Stimulated activated CD4-positive, alpha-beta T cell treated with anti-CD3 and anti-CD28 coated beads, Interleukin-15, amount 100 ng/mL, for 1 hour (primary cell): ENCODE measurements around the gene ABCA9.

Experiments used
- DNase-seq, 2 donors: peaks; one replicate each; pipeline ENCODE4 v3.0.0-alpha.2; 2020; ENCODE audit warnings: low read depth in 1 of 2, low spot score in 1 of 2

Gene ABCA9

DNA sequence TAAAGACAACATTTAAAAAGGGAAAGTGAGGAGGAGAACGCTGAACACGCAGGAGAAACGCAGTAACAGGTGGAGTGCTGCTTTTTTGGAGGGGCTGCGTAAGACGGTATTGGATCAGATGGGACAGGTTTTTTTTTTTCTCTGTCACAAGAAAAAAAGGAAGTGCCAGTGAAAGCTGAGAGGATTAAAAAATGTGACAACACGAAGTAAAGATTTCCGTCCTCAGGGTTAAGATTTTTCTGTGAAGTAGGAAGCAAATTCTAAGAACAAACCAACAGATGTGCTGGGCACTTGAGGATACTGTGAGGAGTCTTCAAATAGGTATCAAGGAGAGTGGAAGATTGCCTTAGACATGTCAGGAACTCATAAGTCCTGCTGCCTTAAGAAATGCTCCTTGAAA lies 5.8 kb upstream of the ABCA9 start:
- DNase-seq = no peak

DNA sequence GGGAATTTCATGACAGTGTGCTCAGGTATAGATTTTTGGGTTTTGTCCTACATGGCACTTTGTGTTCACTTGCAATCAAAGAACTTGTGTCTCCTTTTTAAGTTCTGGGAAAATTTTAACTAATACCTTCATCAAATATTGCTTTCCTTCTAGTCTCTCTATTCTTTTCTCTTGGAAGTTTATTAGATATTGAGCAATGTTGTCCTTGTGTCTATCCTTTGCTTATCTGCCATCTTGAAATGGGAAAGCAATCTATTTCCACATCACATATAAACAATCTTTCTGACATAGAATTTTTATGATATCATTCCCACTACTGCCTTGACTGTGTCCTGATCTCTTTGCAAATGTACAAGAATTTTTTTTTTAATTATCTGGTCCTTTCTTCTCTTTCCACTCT lies 4.4 kb upstream of the ABCA9 start:
- no peak for DNase-seq

DNA sequence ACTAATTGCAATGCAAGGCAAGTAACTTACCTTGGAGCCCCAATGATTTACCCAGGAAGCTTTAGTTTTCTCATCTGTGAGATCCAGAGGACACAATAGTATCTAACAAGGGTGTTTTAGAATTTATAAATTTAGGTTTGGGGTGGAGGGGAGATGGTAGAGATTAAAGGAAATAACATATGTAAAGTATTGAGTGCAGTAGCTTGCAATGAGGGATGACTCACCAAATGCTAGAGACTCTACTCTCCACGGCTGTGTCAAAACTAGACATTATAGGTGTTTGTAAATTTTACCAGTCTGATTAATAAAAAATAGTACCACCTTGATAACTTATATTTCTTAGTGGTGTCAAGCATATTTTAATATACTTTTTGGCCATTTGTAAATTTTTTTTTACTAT lies 3.7 kb upstream of the ABCA9 start:
- no peak for DNase-seq

DNA sequence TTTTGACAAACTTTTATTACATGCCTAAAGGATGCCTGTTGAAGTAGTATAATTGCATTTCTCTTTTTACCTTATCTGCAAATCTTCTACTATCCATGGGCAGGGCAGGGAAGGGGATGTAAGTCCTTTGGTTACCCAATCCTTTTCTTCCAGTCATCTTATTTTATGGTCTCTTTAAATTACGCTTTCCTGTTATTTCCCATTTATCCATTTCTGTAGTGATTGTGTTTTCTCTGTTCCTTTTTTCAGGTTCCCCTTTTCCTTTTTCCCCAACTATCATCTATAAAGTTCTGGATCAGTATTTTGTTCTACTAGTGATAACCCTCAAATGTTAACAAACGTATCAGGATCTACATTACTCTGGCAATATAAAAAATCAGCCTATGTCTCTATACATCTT lies 3.3 kb upstream of the ABCA9 start:
- no peak for DNase-seq

DNA sequence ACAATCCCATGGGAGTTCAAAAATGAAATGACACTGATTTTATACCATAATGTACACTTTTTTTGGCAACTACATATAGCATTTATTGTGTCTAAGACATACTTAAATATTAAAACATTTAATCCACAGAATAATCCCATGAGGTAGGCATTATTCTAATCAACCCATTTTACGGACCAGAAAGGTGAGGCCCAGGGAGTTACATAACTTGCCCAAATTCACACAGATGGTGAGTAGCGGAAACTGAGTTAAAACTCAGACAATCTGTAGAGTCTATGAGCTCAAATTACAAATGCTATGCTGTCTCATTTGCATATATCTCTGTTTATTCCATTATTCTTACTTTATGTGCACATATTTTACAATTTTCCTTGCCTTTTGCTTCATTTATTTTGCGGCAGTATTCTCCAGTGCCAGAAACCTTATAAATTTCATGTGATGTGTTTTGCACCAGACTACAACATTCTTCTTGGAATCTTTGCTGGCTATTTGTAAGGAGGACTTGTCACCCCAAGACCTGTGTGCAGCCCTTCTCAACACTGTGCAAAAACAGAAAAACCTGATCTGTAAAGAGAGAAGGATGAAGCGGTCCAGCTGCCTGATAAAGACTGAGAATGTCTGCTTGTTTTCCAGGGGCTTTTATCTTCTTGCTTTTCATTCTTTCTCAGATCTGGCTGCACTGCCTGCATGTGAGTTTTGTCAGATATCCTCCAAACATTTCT lies 2.3 kb upstream of the ABCA9 start:
- DNase-seq = no peak

DNA sequence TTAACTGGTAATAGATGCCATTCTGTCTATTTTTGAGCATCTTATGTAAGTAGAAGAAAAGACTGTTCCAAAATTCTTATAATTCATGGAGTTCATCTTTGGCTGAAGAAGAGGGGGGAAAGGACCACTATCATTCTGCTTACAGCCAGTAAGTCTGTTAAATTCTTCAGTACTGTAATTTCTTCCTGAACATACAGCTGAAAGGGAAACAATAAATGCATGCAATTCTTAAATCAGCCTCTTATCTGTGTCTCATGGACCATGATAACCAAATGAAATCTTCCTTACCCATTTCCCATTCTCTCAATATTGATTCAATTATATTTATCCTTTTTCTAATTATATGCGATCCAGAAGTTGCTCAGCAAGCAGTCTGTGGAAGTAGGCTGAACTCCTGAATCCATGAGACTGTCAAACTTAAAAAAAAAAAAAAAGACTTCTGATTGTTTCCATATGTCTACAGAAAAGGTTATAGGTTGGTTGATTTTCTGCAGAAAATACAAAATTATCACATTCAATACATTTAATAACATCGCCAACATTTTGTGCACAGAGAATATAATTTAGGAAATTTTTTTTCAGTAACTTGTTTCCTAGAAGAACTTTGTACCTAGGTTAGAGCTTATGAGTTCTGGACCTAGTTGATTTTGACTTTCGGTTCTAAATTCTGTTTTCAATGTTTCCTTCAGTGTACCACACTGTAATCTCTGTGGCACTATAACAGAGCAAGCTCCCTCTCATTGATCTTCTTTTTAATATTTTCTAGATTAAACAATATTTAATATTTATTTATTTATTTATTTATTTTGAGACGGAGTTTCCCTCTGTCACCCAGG lies 1.2 kb upstream of the ABCA9 start:
- DNase-seq = no peak

DNA sequence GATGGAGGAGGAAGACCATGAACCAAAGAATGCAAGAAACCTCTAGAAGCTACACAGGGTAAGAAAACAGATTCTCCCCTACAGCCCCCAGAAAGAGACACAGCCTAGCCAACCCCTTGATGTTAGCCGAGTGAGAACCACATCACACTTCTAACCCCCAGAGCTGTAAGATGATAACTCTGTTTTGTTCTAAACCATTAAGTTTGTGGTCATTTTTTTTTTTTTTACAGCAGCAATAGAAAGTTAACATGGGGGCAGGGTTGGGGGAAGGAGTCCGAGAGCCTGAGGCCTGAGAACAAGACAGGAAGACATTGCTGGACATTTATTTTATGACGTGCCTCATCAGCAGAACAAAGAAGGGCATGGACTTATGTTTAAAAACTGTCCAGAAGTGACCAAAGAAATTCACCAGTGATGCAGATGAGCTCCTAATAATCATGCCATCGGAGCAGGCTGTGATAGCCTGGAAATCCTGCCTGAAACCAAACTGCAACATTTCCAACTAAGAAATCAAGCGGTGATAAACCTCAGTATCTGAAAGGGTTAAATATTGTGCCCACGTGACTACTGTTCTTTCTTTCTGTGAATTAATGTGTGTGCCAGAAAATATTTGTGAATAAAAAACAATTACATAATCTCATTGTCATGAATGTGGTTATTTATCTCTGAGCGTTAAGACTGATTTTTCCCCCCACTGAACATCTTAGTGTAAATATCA lies 1.1 kb downstream of the ABCA9 start:
- DNase-seq = no peak

DNA sequence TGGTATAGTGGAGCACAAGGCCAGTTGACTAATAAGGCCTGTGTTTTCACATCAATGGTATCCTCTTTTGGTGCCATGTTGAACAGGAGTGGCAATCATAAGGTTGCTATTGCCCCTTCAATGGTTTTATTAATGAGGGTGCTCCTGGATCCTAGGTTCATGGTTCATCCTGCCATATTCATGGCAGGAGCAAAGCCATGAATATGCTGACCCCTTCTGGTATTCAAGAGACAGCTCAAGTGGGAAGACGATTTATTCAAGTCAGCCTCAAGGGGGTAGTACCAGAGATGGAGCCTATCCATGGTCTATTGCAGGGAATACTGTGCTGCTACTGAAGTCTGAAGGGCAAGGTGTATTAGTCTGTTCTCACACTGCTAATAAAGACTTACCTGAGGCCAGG lies 2.6 kb downstream of the ABCA9 start:
- no peak for DNase-seq

DNA sequence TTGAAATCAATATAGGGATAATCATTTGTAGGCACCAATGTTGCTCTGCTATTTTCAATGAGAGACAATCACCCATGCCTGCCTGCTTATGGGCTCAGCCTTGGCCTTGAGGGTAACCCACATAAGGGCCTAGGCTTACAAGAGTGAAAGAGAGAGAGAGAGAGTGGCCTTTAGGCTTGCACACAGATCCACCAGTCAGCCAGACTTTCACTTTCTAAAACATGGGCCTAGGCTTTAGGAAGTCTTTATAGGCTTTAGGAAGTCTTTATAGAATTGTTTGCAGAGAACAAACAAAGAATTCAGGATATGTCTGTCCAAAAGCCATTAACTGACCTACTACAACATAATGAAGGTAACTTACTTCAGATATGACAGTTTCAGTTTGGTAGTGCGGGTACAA lies 3.4 kb downstream of the ABCA9 start:
- no peak for DNase-seq

DNA sequence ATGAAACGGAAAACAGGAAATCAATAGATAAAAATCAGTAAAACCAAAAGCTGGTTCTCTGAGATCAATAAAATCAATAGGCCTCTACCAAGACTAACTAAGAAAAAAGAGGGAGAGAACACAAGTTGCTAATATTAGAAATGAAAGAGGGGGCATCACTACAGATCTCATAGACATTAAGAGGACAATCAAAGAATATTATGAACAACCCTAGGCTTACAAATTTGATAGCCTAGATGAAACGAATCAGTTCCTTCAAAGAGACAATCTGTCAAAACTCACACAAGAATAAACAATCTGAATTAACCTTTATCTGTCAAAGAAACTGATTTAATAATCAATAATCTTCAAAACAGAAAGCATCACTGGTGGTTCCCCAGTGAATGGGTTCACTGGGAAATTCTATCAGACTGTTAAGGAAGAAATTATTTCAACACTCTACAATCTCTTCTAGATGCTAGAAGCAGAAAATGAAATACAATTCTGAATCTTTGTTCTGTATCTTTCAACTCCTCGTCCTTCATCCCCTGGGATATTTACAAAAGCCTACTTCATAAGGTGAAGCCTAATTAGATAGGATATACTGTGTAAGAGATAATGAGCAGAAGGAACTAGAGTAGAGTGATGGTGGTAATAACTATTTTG lies 4.4 kb downstream of the ABCA9 start:
- no peak for DNase-seq

DNA sequence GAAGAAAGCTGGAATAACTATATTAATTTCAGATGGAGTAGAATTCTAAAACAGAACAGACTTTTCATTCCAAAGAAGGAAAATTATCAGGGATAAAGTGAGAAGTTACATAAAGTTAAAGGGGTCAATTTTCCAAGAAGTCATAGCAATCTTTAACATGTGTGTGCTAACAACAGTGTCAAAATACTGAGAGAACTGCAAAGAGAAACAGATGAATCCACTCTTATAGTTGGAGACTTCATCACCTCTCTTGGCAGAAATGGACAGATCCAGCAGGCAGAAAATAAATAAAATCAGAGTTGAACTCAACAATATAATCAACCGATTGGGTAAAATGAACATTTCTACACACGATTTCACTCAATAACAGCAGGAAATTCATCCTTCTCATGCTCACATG lies 5.4 kb downstream of the ABCA9 start:
- no peak for DNase-seq

DNA sequence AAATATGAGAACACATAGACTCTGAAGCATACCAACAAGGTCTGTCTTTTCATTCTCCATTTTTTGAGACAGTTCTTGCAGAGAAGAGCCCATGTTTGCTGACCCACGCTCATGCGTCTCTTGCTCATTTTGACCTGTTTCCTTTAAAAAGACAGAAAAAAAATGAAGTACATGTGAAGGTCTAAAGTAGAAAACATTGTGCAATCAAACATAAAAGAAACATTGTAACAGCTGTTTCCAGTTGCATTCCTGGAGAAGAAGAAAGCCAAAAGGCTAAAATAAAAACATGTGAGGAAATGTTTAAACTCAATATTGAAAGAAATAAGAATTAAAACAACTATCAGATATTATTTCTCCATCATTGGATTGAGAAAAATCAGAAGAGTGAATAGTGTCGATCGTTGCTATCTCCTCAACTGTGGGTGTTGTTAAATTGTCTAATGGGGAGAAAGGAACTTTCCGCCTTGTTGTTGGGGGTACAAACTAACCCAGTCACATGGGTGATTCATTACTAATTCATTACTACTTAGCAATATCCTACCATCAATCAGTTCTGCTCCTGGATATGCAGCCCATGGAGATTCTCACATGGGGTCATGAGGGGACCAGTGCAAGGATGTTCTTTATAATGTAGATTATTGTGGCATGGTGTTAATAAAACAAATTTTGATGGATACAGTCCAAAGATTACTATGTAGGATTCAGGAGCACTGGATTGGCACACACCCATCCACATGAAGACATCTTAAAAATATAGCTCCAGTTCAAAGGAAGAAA lies 9.5 kb downstream of the ABCA9 start:
- no peak for DNase-seq

DNA sequence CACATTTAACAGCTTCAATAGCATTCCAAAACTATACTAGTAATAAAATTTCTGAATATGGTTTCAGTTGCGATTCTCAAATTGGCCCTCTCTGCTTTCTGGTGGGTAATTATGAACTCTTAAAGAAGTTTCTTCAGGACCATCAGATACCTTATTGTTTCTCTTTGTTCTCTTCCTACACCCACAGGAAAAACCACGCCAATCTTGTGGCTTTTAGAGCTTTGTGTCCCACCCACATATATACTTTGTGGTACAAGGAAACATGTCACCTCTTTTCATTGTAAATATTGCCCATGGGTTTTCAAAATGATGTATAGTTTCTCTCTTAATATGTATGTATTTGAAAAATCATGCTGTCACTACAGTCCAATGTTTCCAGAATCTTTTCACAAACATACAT lies 12.1 kb downstream of the ABCA9 start:
- DNase-seq = no peak

DNA sequence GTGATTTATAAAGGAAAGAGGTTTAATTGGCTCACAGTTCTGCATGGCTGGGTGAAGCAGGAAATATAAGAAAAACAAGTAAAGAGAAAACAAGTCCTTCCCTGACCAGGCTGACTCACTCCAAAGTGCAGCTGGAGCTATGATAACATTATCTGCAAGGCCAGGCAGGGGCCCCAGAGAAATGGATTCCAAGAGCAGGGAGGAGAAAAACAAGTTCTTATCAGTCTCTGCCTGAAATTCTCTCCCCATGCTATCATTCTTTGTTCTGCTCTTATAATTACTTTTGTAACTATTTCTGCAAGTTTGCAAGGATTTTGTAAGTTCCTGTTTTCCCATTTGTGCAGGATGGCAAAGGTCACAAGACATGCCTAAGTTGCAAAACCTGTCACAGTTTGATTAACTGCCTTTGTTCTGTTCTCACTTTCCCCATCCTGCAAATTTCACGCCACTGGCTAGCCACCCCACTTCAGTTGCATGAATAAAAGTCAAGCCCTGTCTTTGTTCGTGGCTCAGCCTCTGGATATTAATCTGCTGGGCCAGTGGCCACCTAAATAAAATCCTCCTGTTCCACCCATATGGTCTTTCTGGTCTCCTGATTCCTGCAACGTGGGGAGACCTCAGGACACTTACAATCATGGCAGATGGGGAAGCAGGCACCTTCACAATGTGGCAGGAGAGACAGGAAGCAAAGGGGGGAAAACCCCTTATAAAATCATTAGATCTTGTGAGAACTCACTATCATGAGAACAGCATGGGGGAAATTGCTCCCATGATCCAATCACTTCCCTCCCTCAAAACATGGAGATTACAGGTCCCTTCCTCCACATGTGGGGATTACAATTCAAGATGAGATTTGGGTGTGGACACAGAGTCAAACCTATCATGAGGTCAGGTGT lies 13.1 kb downstream of the ABCA9 start:
- no peak for DNase-seq

DNA sequence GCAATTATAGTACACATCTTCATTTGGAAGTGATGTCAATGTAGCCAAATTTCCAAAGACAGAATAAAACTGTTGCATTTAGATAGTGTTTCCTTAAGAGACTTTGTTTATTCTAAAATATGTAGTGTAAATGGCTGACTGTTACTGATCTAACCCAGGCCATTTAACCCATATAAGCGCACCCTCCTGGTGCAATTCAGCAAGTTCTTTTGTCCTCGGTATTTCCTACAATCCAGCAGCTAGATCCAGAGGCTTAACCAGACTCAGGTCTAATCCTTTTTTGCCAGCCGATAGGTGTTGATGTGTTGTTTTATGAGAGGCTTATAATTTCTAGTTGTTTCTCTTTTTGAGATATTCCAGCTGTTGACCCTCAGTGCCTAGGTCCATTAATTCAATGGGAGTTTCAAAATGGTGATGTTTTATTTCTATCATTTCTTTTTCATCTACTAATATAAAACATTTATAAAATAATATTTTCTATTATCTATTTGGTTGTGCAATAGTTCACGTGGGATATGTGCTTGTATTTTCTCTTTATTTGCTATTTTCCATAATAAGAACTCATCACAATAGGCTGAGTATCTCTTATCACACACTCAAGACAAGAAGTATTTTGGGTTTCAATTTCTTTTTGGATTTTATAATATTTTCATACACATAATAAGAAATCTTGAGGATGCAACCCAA lies 14.5 kb downstream of the ABCA9 start:
- DNase-seq = no peak

DNA sequence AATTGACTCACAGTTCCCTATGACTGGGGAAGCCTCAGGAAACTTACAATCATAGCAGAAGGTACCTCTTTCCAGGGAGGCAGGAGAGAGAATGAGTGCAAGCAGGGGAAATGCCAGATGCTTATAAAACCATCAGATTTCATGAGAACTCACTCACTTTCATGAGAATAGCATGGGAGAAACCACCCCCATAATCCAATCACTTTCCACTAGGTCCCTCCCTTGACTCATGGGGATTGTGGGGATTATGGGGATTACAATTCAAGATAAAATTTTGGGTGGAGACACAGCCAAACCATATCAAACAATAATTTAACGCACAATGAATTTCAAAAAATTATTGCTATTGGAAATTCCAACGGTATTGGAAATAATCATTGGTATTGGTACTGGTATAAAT lies 15.1 kb downstream of the ABCA9 start:
- no peak for DNase-seq

DNA sequence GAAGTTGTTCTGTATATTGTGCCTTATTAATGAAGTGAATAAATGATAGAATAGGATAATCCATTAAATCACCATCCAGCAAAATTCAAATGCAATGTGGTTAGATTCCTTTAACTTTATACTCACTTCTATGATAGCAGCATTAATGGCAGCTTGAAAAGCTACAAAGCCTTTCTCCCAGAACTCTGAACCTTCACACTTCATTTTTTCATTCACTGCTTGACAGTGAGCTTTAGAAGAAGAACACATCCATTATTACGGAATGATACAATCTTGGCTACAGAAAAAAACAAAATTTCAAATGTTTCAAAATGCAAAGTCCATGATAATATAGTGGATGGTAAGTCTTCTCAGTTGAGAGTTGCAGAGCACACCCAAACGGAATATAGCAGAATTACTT lies 16.4 kb downstream of the ABCA9 start:
- no peak for DNase-seq

DNA sequence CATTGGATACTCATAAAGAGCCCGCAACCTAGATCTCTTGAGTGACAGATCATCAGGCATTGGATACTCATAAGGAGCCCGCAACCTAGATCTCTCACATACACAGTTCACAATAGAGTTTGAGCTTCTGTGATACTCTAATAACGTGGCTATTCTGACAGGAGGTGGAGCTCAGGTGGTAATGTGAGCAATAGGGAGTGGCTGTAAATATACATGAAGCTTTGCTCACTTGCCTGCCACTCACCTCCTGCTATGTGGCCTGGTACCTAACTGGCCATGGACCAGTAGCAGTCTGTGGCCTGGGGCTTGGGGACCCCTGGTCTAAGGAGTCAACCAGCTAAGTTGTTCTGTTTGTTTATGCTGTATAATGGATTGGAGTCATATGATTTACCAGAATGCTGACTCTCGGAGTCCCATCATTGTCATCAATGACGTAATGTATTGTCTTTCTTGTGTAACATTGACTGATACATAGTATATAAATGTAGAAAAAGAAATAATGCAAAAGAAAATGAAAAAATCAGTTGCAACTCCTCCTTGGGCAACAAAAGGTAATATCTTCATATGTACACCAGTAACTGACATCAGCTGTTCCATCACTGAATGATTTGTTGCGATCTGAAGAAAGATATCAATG lies 17.5 kb downstream of the ABCA9 start:
- no peak for DNase-seq

DNA sequence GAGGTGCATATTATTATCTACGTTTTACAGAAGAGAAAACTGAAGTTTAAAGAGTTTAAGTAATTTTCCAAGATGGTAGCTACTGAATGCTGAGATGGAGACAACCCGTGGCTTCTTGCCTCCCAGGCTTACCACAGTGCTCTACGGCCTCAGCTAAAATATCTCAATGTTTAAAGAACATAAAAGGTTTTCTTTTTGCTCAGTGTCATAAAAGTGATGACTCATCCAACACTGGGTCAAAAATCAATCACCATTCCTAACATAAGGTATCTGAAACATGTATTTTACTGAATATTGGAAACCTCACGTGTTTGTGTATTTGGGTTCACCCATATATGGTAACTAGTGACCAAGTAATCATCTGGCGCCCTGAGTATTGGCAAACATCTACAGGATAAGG lies 18.4 kb downstream of the ABCA9 start:
- no peak for DNase-seq
